ENCODE measurements around the gene GABRG3. TPM values are rescaled to one million over a fixed set of nuclear protein-coding genes. Genes with fewer than 3 reads are reported as not detected.

The GABRG3 gene
- total and polyA plus RNA-seq, 4 experiments from 2014 or later = not detected

GRCh38 chr15:27097506-27097905 lies 126.5 kb downstream of the GABRG3 start:
- CTCF ChIA-PET (ENCODE audit: partially characterized antibody) = no interaction called here
- H3K4me3 ChIP-seq (ENCODE audit: low read length in 2 of 2) = no peak overlapping the region
- DNase-seq = no peak
- Mint-ChIP-seq H3K36me3 (no peaks in the 10 kb centered on the region), H3K27me3 (no peaks in the 10 kb centered on the region), H3K4me3 (no peak overlapping the region), H3K4me1 (no peaks in the 10 kb centered on the region), H3K27ac (no peak overlapping the region), H3K9me3 (peaks cover 0 to 23% (median 8%) of the 10 kb centered on the region in 8 donors)
- H3K9me3 ChIP-seq (ENCODE audit: control insufficient read depth in 1 of 2, low read length in 2 of 2) = no peaks in the 10 kb centered on the region
- POLR2A ChIA-PET (ENCODE audit: partially characterized antibody) = no interaction called here
- H3K36me3 ChIP-seq (ENCODE audit: insufficient read depth, low read length) = no peaks in the 10 kb centered on the region
- intact Hi-C loops (cut with micrococcal nuclease) = no loop called here
- no peak overlapping the region for H3K27ac ChIP-seq (ENCODE audit: low read depth, low read length)
- H3K4me1 ChIP-seq (ENCODE audit: insufficient read depth, low read length) = no peaks in the 10 kb centered on the region
- no peaks in the 10 kb centered on the region for H3K27me3 ChIP-seq (ENCODE audit: insufficient read depth, low read length)

- H3K27ac ChIP-seq (ENCODE audit: low read depth, low read length) = no peak overlapping the region
- Mint-ChIP-seq H3K9me3 (peaks cover 0 to 10% (median 5%) of the 10 kb centered on the region in 8 donors), H3K27me3 (no peaks in the 10 kb centered on the region), H3K36me3 (no peaks in the 10 kb centered on the region), H3K27ac (no peak overlapping the region), H3K4me3 (no peak overlapping the region), H3K4me1 (no peaks in the 10 kb centered on the region)
- H3K4me1 ChIP-seq (ENCODE audit: insufficient read depth, low read length) = no peaks in the 10 kb centered on the region
- no peak overlapping the region for H3K4me3 ChIP-seq (ENCODE audit: low read length in 2 of 2)
- no peaks in the 10 kb centered on the region for H3K27me3 ChIP-seq (ENCODE audit: insufficient read depth, low read length)
- H3K9me3 ChIP-seq (ENCODE audit: control insufficient read depth in 1 of 2, low read length in 2 of 2) = no peaks in the 10 kb centered on the region
- ChIA-PET POLR2A (ENCODE audit: partially characterized antibody) (no interaction called here), CTCF (ENCODE audit: partially characterized antibody) (interaction anchor here (0.9 kb wide), 1 partner anchor 62 kb away, joined by 3 read pairs; no protein-coding TSS in a partner anchor)
- intact Hi-C loops (cut with micrococcal nuclease) = no loop called here
- H3K36me3 ChIP-seq (ENCODE audit: insufficient read depth, low read length) = no peaks in the 10 kb centered on the region
- no peak for DNase-seq
Measured at GRCh38 chr15:27101982-27102381, 131.0 kb downstream of the GABRG3 start.

DNA sequence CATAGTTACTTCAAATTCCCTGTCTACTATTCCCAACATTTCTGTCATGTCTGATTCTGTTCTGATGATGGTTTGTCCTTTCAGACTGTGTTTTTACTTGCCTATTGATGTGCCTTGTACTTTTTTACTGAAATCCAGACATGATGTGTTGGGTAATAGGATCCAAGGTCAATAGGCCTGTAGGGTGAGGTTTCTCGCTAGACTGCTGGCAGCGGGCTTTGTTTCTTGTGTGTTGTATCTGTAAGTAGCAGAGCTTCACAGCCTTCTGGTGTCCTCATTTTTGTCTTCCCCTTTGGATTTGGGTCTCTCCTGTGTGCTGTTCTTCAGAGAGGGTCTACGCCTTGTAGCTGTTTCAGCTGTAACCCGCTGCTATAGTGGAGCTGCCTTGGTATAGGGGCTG lies 140.3 kb downstream of the GABRG3 start:
- Mint-ChIP-seq H3K36me3 (no peaks in the 10 kb centered on the region), H3K27me3 (no peaks in the 10 kb centered on the region), H3K9me3 (peaks cover 0 to 10% (median 3%) of the 10 kb centered on the region in 8 donors), H3K27ac (no peak overlapping the region), H3K4me3 (no peak overlapping the region), H3K4me1 (no peaks in the 10 kb centered on the region)
- no peaks in the 10 kb centered on the region for H3K36me3 ChIP-seq (ENCODE audit: insufficient read depth, low read length)
- CTCF ChIA-PET (ENCODE audit: partially characterized antibody) = no interaction called here
- H3K4me1 ChIP-seq (ENCODE audit: insufficient read depth, low read length) = no peaks in the 10 kb centered on the region
- POLR2A ChIA-PET (ENCODE audit: partially characterized antibody) = no interaction called here
- no peak for DNase-seq
- H3K4me3 ChIP-seq (ENCODE audit: low read length in 2 of 2) = no peak overlapping the region
- H3K9me3 ChIP-seq (ENCODE audit: control insufficient read depth in 1 of 2, low read length in 2 of 2) = no peaks in the 10 kb centered on the region
- H3K27me3 ChIP-seq (ENCODE audit: insufficient read depth, low read length) = no peaks in the 10 kb centered on the region
- intact Hi-C loops (cut with micrococcal nuclease) = no loop called here
- no peak overlapping the region for H3K27ac ChIP-seq (ENCODE audit: low read depth, low read length)

GRCh38 chr15:27114473-27114872 lies 143.5 kb downstream of the GABRG3 start:
- Histone ChIP-seq H3K27me3 (ENCODE audit: insufficient read depth, low read length) (no peaks in the 10 kb centered on the region), H3K4me3 (ENCODE audit: low read length in 2 of 2) (no peak overlapping the region), H3K27ac (ENCODE audit: low read depth, low read length) (no peak overlapping the region), H3K4me1 (ENCODE audit: insufficient read depth, low read length) (no peaks in the 10 kb centered on the region), H3K36me3 (ENCODE audit: insufficient read depth, low read length) (no peaks in the 10 kb centered on the region), H3K9me3 (ENCODE audit: control insufficient read depth in 1 of 2, low read length in 2 of 2) (no peaks in the 10 kb centered on the region)
- CTCF ChIA-PET (ENCODE audit: partially characterized antibody) = no interaction called here
- H3K4me1 Mint-ChIP-seq = no peaks in the 10 kb centered on the region
- intact Hi-C loops (cut with micrococcal nuclease) = no loop called here
- no peaks in the 10 kb centered on the region for H3K27me3 Mint-ChIP-seq
- peaks cover 2 to 12% (median 5%) of the 10 kb centered on the region in 8 donors for H3K9me3 Mint-ChIP-seq
- H3K4me3 Mint-ChIP-seq = no peak overlapping the region
- H3K27ac Mint-ChIP-seq = no peak overlapping the region
- no peak for DNase-seq
- H3K36me3 Mint-ChIP-seq = no peaks in the 10 kb centered on the region
- POLR2A ChIA-PET (ENCODE audit: partially characterized antibody) = no interaction called here

- no peaks in the 10 kb centered on the region for H3K9me3 ChIP-seq (ENCODE audit: control insufficient read depth in 1 of 2, low read length in 2 of 2)
- H3K36me3 ChIP-seq (ENCODE audit: insufficient read depth, low read length) = no peaks in the 10 kb centered on the region
- no peaks in the 10 kb centered on the region for H3K4me1 ChIP-seq (ENCODE audit: insufficient read depth, low read length)
- intact Hi-C loops (cut with micrococcal nuclease) = no loop called here
- Mint-ChIP-seq H3K27me3 (no peaks in the 10 kb centered on the region), H3K36me3 (no peaks in the 10 kb centered on the region), H3K4me3 (no peak overlapping the region), H3K9me3 (peaks cover 0 to 20% (median 5%) of the 10 kb centered on the region in 8 donors), H3K4me1 (no peaks in the 10 kb centered on the region), H3K27ac (no peak overlapping the region)
- ChIA-PET POLR2A (ENCODE audit: partially characterized antibody) (no interaction called here), CTCF (ENCODE audit: partially characterized antibody) (no interaction called here)
- H3K4me3 ChIP-seq (ENCODE audit: low read length in 2 of 2) = no peak overlapping the region
- H3K27ac ChIP-seq (ENCODE audit: low read depth, low read length) = no peak overlapping the region
- no peak for DNase-seq
- no peaks in the 10 kb centered on the region for H3K27me3 ChIP-seq (ENCODE audit: insufficient read depth, low read length)
Measured at GRCh38 chr15:27119695-27120266, 148.8 kb downstream of the GABRG3 start.

DNA sequence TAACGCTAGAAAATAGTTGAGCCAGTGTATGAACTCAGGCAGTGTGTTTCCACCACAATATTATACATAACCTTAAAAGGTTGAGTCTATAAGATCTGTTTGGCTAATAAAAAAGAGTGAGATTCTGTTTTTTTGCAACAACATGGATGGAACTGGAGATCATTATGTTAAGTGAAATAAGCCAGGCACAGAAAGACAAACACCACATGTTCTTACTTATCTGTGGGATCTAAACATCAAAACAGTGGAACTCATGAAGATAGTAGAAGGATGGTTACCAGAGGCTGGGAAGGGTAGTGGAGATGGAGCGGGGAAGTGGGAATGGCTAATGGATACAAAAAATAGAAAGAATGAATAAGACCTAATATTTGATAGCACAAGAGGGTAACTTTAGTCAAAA lies 150.7 kb downstream of the GABRG3 start:
- Histone ChIP-seq H3K36me3 (ENCODE audit: insufficient read depth, low read length) (no peaks in the 10 kb centered on the region), H3K9me3 (ENCODE audit: control insufficient read depth in 1 of 2, low read length in 2 of 2) (no peaks in the 10 kb centered on the region), H3K4me1 (ENCODE audit: insufficient read depth, low read length) (no peaks in the 10 kb centered on the region), H3K27ac (ENCODE audit: low read depth, low read length) (no peak overlapping the region), H3K27me3 (ENCODE audit: insufficient read depth, low read length) (no peaks in the 10 kb centered on the region), H3K4me3 (ENCODE audit: low read length in 2 of 2) (no peak overlapping the region)
- Mint-ChIP-seq H3K4me1 (no peaks in the 10 kb centered on the region), H3K4me3 (no peak overlapping the region), H3K36me3 (no peaks in the 10 kb centered on the region), H3K9me3 (peaks cover 2 to 27% (median 6%) of the 10 kb centered on the region in 8 donors), H3K27me3 (no peaks in the 10 kb centered on the region), H3K27ac (no peak overlapping the region)
- POLR2A ChIA-PET (ENCODE audit: partially characterized antibody) = no interaction called here
- intact Hi-C loops (cut with micrococcal nuclease) = no loop called here
- CTCF ChIA-PET (ENCODE audit: partially characterized antibody) = no interaction called here
- DNase-seq = no peak

GRCh38 chr15:27123291-27123690 lies 152.3 kb downstream of the GABRG3 start:
- Mint-ChIP-seq H3K27ac (no peak overlapping the region), H3K36me3 (no peaks in the 10 kb centered on the region), H3K4me3 (no peak overlapping the region), H3K9me3 (peaks cover 2 to 30% (median 6%) of the 10 kb centered on the region in 8 donors), H3K4me1 (no peaks in the 10 kb centered on the region), H3K27me3 (no peaks in the 10 kb centered on the region)
- CTCF ChIA-PET (ENCODE audit: partially characterized antibody) = no interaction called here
- Histone ChIP-seq H3K36me3 (ENCODE audit: insufficient read depth, low read length) (no peaks in the 10 kb centered on the region), H3K4me3 (ENCODE audit: low read length in 2 of 2) (no peak overlapping the region), H3K9me3 (ENCODE audit: control insufficient read depth in 1 of 2, low read length in 2 of 2) (no peaks in the 10 kb centered on the region), H3K4me1 (ENCODE audit: insufficient read depth, low read length) (no peaks in the 10 kb centered on the region), H3K27ac (ENCODE audit: low read depth, low read length) (no peak overlapping the region), H3K27me3 (ENCODE audit: insufficient read depth, low read length) (no peaks in the 10 kb centered on the region)
- POLR2A ChIA-PET (ENCODE audit: partially characterized antibody) = no interaction called here
- intact Hi-C loops (cut with micrococcal nuclease) = no loop called here
- DNase-seq = no peak

DNA sequence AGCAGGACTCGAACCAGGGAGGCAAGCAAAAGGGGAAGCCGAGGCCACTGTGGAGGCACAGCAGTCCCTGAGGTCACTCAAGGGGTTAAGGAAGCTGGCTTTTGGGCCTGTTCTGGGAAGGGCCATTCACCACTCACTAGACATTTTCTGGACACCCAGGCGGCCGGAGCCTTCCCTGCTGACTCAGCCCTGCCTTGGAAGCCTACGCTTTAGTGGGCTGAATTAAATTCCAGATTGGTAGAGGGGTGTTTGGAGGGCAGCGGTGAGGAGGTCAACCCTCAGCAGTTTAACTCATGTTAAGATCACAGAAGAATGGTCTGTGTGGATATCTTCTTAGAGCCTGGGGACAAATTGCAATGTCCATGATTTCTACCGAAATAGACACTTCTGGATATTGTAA lies 152.8 kb downstream of the GABRG3 start:
- no peaks in the 10 kb centered on the region for H3K27me3 ChIP-seq (ENCODE audit: insufficient read depth, low read length)
- H3K36me3 Mint-ChIP-seq = no peaks in the 10 kb centered on the region
- no peaks in the 10 kb centered on the region for H3K27me3 Mint-ChIP-seq

More for the DNA sequence above, 152.8 kb downstream of the GABRG3 start:
- Mint-ChIP-seq H3K4me3 (no peak overlapping the region), H3K27ac (no peak overlapping the region), H3K9me3 (peaks cover 2 to 30% (median 6%) of the 10 kb centered on the region in 8 donors), H3K4me1 (no peaks in the 10 kb centered on the region)
- no peak for DNase-seq
- H3K36me3 ChIP-seq (ENCODE audit: insufficient read depth, low read length) = no peaks in the 10 kb centered on the region
- H3K27ac ChIP-seq (ENCODE audit: low read depth, low read length) = no peak overlapping the region
- ChIA-PET CTCF (ENCODE audit: partially characterized antibody) (no interaction called here), POLR2A (ENCODE audit: partially characterized antibody) (no interaction called here)
- intact Hi-C loops (cut with micrococcal nuclease) = no loop called here
- H3K4me3 ChIP-seq (ENCODE audit: low read length in 2 of 2) = no peak overlapping the region
- no peaks in the 10 kb centered on the region for H3K9me3 ChIP-seq (ENCODE audit: control insufficient read depth in 1 of 2, low read length in 2 of 2)
- H3K4me1 ChIP-seq (ENCODE audit: insufficient read depth, low read length) = no peaks in the 10 kb centered on the region

Data from CD4-positive, alpha-beta memory T cell (primary cell).